ENCODE measurements around the gene AMER3. TPM values are rescaled to one million over a fixed set of nuclear protein-coding genes. Genes with fewer than 3 reads are reported as not detected.

Gene AMER3
- total and polyA plus RNA-seq, 2 of the 8 experiments (the other 6 are each of a cell fraction or from before 2014, with no cell fraction given): 0.15 to 0.19 TPM

GRCh38 chr2:130720528-130720927 is 34.8 kb upstream of the AMER3 start (continued):
- TF ChIP-seq CHD7 (IDR thresholded peaks at IDR 0.05; ENCODE audit: insufficient replicate concordance, low read length): no peak
- no peak for TF ChIP-seq SIX5 (IDR thresholded peaks at IDR 0.05; ENCODE audit: low read depth, low read length)
- TF ChIP-seq RFX5 (IDR thresholded peaks at IDR 0.05; ENCODE audit: borderline replicate concordance, low read depth, low read length): no peak
- TF ChIP-seq JUND (IDR thresholded peaks at IDR 0.05; ENCODE audit: low read length): no peak
- no peak for TF ChIP-seq ATF2 (IDR thresholded peaks at IDR 0.05; ENCODE audit: low read length)
- TF ChIP-seq ZNF274 (IDR thresholded peaks at IDR 0.05; ENCODE audit: borderline replicate concordance, extremely low read depth, low read length): no peak
- TF ChIP-seq TBP (IDR thresholded peaks at IDR 0.05; ENCODE audit: low read depth, low read length): no peak
- TF ChIP-seq YY1 (IDR thresholded peaks at IDR 0.05; ENCODE audit: low read depth, low read length): no peak
- TF ChIP-seq SUZ12 (IDR thresholded peaks at IDR 0.05; ENCODE audit: low read length): no peak
- no peak for TF ChIP-seq KDM5A (IDR thresholded peaks at IDR 0.05; ENCODE audit: low read length)

Measured in H1 (cell line).